ENCODE results near the gene CRMP1. TPM values are rescaled to one million over a fixed set of nuclear protein-coding genes. Genes with fewer than 3 reads are reported as not detected.

CRMP1 gene
- total RNA-seq, 1 donor from 2014 or later = 1.9 TPM

DNA sequence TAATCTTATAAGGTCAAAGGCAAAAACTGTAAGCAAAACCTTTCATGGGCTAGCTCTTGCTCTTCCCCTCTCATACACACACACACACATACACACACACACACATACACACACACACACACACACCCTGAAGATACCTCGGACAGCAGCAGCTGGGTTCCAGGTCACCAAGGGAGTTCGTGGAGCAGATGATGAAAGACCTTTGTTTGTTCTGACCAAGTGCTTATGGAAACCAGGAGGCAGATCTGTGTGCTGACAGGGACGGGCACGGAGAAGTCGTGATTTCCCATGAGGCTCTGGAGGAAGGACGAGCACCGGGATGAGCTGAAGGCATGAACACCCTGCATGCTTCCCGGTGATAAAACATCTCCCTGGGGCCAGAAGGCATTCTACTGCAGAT lies 35.4 kb upstream of the CRMP1 start:
- Histone ChIP-seq H3K27me3 (no peaks in the 10 kb centered on the region), H3K27ac (no peak overlapping the region), H3K36me3 (no peaks in the 10 kb centered on the region), H3K9me3 (no peaks in the 10 kb centered on the region), H3K4me1 (no peaks in the 10 kb centered on the region), H3K4me3 (no peak overlapping the region)
- intact Hi-C loops (cut with DNase I) = no loop called here
- TF ChIP-seq, protein P1, sequence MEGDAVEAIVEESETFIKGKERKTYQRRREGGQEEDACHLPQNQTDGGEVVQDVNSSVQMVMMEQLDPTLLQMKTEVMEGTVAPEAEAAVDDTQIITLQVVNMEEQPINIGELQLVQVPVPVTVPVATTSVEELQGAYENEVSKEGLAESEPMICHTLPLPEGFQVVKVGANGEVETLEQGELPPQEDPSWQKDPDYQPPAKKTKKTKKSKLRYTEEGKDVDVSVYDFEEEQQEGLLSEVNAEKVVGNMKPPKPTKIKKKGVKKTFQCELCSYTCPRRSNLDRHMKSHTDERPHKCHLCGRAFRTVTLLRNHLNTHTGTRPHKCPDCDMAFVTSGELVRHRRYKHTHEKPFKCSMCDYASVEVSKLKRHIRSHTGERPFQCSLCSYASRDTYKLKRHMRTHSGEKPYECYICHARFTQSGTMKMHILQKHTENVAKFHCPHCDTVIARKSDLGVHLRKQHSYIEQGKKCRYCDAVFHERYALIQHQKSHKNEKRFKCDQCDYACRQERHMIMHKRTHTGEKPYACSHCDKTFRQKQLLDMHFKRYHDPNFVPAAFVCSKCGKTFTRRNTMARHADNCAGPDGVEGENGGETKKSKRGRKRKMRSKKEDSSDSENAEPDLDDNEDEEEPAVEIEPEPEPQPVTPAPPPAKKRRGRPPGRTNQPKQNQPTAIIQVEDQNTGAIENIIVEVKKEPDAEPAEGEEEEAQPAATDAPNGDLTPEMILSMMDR (IDR thresholded peaks at IDR 0.05) = no peak
- DNase-seq (ENCODE audit: low spot score in 2 of 2) = peak in 1 of 2 donors; percentile 8

DNA sequence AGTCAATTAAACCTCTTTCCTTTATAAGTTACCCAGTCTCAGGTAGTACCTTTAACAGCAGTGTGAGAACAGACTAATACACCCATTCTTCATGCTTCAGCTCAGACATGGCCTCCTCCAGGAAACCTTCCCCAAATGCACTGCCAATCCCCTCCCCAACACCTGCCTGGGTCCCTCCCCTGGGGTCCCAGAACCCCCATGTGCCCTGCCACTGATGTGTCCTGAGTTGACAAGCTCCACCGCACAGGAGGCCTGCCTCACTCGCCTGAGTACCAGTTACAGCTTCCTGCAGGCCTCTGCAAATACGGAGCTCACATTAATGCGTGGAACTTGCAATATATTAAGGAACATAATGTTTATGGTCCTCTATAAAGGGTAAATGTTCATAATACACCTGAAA lies 34.9 kb upstream of the CRMP1 start:
- Histone ChIP-seq H3K36me3 (no peaks in the 10 kb centered on the region), H3K4me3 (no peak overlapping the region), H3K27me3 (no peaks in the 10 kb centered on the region), H3K27ac (no peak overlapping the region), H3K4me1 (no peaks in the 10 kb centered on the region), H3K9me3 (no peaks in the 10 kb centered on the region)
- intact Hi-C loops (cut with DNase I) = no loop called here
- peak in 1 of 2 donors; percentile 28 for DNase-seq (ENCODE audit: low spot score in 2 of 2)
- TF ChIP-seq, protein P1 (IDR thresholded peaks at IDR 0.05) = no peak

DNA sequence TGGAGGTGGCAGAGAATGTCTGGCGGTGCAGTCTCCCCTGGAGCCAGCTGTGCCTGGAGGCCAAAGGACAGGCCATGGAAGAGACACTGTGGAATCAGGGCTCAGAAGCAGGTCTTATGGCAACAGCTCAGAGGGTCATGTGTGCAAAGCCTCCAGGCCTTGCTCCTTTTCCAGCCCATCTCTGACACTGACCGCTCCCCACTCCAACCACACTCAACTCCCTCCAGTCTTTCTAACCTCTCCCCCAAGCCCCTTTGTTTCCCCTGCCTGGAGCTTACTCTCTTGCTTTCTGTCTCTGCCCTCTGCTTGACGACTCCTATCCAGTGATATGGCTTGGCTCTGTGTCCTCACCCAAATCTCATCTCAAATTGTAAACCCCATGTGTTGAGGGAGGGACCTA lies 34.2 kb upstream of the CRMP1 start:
- Histone ChIP-seq H3K9me3 (no peaks in the 10 kb centered on the region), H3K27ac (no peak overlapping the region), H3K36me3 (no peaks in the 10 kb centered on the region), H3K4me3 (no peak overlapping the region), H3K4me1 (no peaks in the 10 kb centered on the region), H3K27me3 (no peaks in the 10 kb centered on the region)
- intact Hi-C loops (cut with DNase I) = no loop called here
- peak in 1 of 2 donors; percentile 18 for DNase-seq (ENCODE audit: low spot score in 2 of 2)
- TF ChIP-seq, protein P1 (IDR thresholded peaks at IDR 0.05) = no peak

DNA sequence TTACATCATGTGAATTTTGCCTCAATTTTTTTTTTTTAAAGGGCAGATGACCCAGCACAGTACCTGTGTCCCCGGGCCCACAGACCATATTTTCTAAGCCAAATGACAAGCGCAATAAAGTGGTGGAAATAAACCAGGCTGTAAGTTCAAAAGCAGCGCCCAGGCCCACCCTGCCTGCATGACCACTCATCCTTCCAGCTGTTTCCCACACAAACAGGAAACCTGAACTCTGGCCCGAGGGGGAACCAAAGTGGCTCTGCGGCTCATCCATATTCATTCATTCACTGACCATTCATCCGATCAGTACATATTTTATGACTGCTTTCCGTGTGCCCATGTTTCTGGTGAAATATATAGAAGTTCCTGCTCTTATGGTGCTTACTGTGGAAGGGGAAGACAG lies 33.7 kb upstream of the CRMP1 start:
- TF ChIP-seq, protein P1 (IDR thresholded peaks at IDR 0.05) = no peak
- DNase-seq (ENCODE audit: low spot score in 2 of 2) = peak in 1 of 2 donors; percentile 16
- intact Hi-C loops (cut with DNase I) = no loop called here
- Histone ChIP-seq H3K27ac (no peak overlapping the region), H3K36me3 (no peaks in the 10 kb centered on the region), H3K27me3 (no peaks in the 10 kb centered on the region), H3K9me3 (no peaks in the 10 kb centered on the region), H3K4me3 (no peak overlapping the region), H3K4me1 (no peaks in the 10 kb centered on the region)

DNA sequence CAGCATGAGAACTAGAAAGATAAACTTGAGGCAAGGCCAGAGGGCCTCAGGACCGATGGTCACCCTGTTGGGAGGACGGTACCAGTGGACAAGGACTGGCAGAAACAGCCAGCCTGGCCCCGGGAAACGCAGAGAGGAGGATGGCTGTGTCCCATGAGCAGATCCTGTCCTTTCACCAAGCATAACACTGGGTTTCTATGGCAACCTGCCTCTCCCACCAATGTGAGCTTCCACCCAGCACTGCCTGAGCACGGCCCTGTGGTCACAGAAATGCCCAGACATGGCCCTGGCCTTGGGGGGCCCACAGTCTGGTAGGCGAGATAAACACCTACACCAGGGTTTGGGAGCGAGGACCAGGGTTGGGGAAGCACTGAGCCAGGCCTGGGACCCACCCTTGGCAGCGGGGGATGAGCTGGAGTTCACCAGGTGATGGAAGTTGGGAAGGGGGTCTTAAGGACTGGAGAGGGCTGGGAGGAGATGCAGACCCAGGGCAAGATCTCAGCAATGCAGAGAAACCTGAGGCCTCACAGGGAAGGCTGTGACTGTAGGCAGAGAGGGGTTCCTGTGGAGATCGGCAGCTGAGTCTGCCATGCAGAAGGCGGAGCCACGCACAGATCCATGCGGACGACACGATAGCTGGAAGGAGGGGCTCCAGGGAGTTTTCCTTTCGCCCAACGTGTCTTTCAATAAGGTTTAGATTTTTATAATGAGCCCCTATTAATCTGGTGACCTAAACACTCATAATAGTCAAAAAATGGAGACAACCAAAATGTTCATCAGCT lies 32.7 kb upstream of the CRMP1 start:
- no peaks in the 10 kb centered on the region for H3K4me1 ChIP-seq
- H3K9me3 ChIP-seq = no peaks in the 10 kb centered on the region
- H3K4me3 ChIP-seq = no peak overlapping the region
- intact Hi-C loops (cut with DNase I) = no loop called here
- no peaks in the 10 kb centered on the region for H3K27me3 ChIP-seq
- no peaks in the 10 kb centered on the region for H3K36me3 ChIP-seq
- no peak overlapping the region for H3K27ac ChIP-seq
- TF ChIP-seq, protein P1 (IDR thresholded peaks at IDR 0.05) = no peak
- peak in 1 of 2 donors; percentile 37 for DNase-seq (ENCODE audit: low spot score in 2 of 2)

Data from ascending aorta (tissue), 2 donors.